Caco-2 (cell line): ENCODE measurements around the gene KRCC1. TPM values are rescaled to one million over a fixed set of nuclear protein-coding genes. Genes with fewer than 3 reads are reported as not detected.
"Not testable (repeated sequence)": the region's sequence is repeated elsewhere in the genome, so short reads cannot be mapped to it uniquely, and the experiment has no call there.

Source experiments
- BruUV-seq: library from RNA; stranded (reverse); fragments of 400-500 nt; replicated peaks from 2 replicates; lab custom pipeline; 2021; lab: Mats Ljungman, UMichigan
- CTCF ChIA-PET: fragments of 300-600 bp; sonication (Branson Sonifier 250); formaldehyde crosslinking; loops from one replicate; lab custom pipeline; 2022; ENCODE audit warnings: antibody characterized with exemption; lab: Charles Lee
- POLR2A ChIA-PET: fragments of 300-600 bp; sonication (Branson Sonifier 250); formaldehyde crosslinking; loops from one replicate; lab custom pipeline; 2022; ENCODE audit warnings: antibody characterized with exemption; lab: Charles Lee
- DNase-seq, 2 experiments: peaks; one replicate each; pipeline versions ENCODE4 v3.0.0 to v3.0.0-alpha.2; 2020 to 2022
- H3K27me3 ChIP-seq: replicated peaks from 2 replicates; pipeline ENCODE4 v1.6.0; 2011; ENCODE audit warnings: low read length; ENCODE audit not compliant: control insufficient read depth, insufficient read depth
- H3K36me3 ChIP-seq: 2 replicates; pipeline ENCODE4 v1.5.1; 2011; ENCODE audit warnings: low read length; ENCODE audit not compliant: control insufficient read depth, insufficient read depth
- H3K4me1 ChIP-seq: fragments of 250-450 bp; sonication (Bioruptor Pico); 2 replicates; pipeline ENCODE4 v1.5.1; 2020; ENCODE audit warnings: mild to moderate bottlenecking
- H3K4me3 ChIP-seq: 2 replicates; pipeline ENCODE4 v1.5.1; 2011; ENCODE audit warnings: low read depth, mild to moderate bottlenecking, control low read depth, low read length
- H3K9me3 ChIP-seq: fragments of 250-450 bp; sonication (Bioruptor Pico); 2 replicates; pipeline ENCODE4 v1.5.1; 2020; ENCODE audit warnings: mild to moderate bottlenecking, moderate library complexity
- H3K27ac Mint-ChIP-seq: one replicate; pipeline ENCODE4 v1.8.0; 2022; ENCODE audit warnings: mixed read lengths; ENCODE audit not compliant: unreplicated experiment
- H3K27me3 Mint-ChIP-seq: one replicate; pipeline ENCODE4 v1.8.0; 2022; ENCODE audit warnings: mixed read lengths; ENCODE audit not compliant: insufficient read depth, unreplicated experiment
- H3K36me3 Mint-ChIP-seq: one replicate; pipeline ENCODE4 v1.8.0; 2022; ENCODE audit warnings: mild to moderate bottlenecking, mixed read lengths; ENCODE audit not compliant: insufficient read depth, unreplicated experiment
- H3K4me1 Mint-ChIP-seq: one replicate; pipeline ENCODE4 v1.8.0; 2022; ENCODE audit warnings: low read depth, mixed read lengths; ENCODE audit not compliant: unreplicated experiment
- H3K4me3 Mint-ChIP-seq: one replicate; pipeline ENCODE4 v1.8.0; 2022; ENCODE audit warnings: mild to moderate bottlenecking, moderate library complexity, mixed read lengths; ENCODE audit not compliant: unreplicated experiment
- H3K9me3 Mint-ChIP-seq: one replicate; pipeline ENCODE4 v1.8.0; 2022; ENCODE audit warnings: mixed read lengths; ENCODE audit not compliant: unreplicated experiment
- CTCF ChIP-seq, 2 experiments: fragments of 200-600 bp in 1 of 2; IDR thresholded peaks; 1 replicate in 1 of 2; 2 replicates in 1 of 2; pipeline versions ENCODE4 v1.5.1 to v1.8.0; 2011 to 2022; ENCODE audit warnings: antibody characterized with exemption in 1 of 2, control low read depth in 1 of 2, inconsistent platforms in 1 of 2, low read depth in 1 of 2, low read length in 1 of 2, mild to moderate bottlenecking in 1 of 2, moderate library complexity in 1 of 2; ENCODE audit not compliant: insufficient read depth in 1 of 2, severe bottlenecking in 1 of 2, unreplicated experiment in 1 of 2
- intact Hi-C: fragments of 100-400 bp; cut with micrococcal nuclease; formaldehyde crosslinking; loops from one replicate; pipeline ENCODE4 v1.10.0; 2022; ENCODE audit not compliant: unreplicated experiment
- total RNA-seq: library from RNA; stranded (reverse); gene quantifications from 2 replicates; pipeline ENCODE4 v1.2.3, GENCODE V29; 2022

KRCC1 gene
- total RNA-seq, 1 experiment from 2014 or later = 7.6 TPM

- intact Hi-C loops = no loop called here
- peak in 1 of 2 experiments; percentile 33 for DNase-seq
- H3K4me3 ChIP-seq = no peak overlapping the region
- ChIA-PET POLR2A (no interaction called here), CTCF (no interaction called here)
- BruUV-seq = no TSS peak
- Mint-ChIP-seq H3K9me3 (no peaks in the 10 kb centered on the region), H3K4me1 (peaks cover 19% of the 10 kb centered on the region), H3K27me3 (peaks cover 3% of the 10 kb centered on the region), H3K4me3 (no peak overlapping the region), H3K27ac (no peak overlapping the region), H3K36me3 (peaks cover 19% of the 10 kb centered on the region)
- H3K9me3 ChIP-seq = no peaks in the 10 kb centered on the region
- H3K36me3 ChIP-seq = no peaks in the 10 kb centered on the region
- no peaks in the 10 kb centered on the region; the same call in 1 of the 2 replicates for H3K4me1 ChIP-seq
- no peak for TF ChIP-seq CTCF (IDR thresholded peaks at IDR 0.05; ENCODE audit: insufficient read depth in 1 of 2, low read depth in 1 of 2, low read length in 1 of 2, severe bottlenecking in 1 of 2, unreplicated experiment in 1 of 2)
- H3K27me3 ChIP-seq = no peaks in the 10 kb centered on the region
Observed at GRCh38 chr2:88019985-88020384, 35.6 kb downstream of the KRCC1 start.

GRCh38 chr2:88018909-88019308 is 36.7 kb downstream of the KRCC1 start:
- ChIA-PET CTCF (no interaction called here), POLR2A (no interaction called here)
- peaks cover 19% of the 10 kb centered on the region for H3K36me3 Mint-ChIP-seq
- no peaks in the 10 kb centered on the region for H3K9me3 Mint-ChIP-seq
- BruUV-seq = no TSS peak
- no peak for TF ChIP-seq CTCF (IDR thresholded peaks at IDR 0.05; ENCODE audit: insufficient read depth in 1 of 2, low read depth in 1 of 2, low read length in 1 of 2, severe bottlenecking in 1 of 2, unreplicated experiment in 1 of 2)
- intact Hi-C loops = no loop called here
- H3K4me1 Mint-ChIP-seq = peaks cover 13% of the 10 kb centered on the region
- H3K27me3 Mint-ChIP-seq = peaks cover 3% of the 10 kb centered on the region
- Histone ChIP-seq H3K9me3 (no peaks in the 10 kb centered on the region), H3K27me3 (no peaks in the 10 kb centered on the region), H3K4me1 (no peaks in the 10 kb centered on the region; the same call in 1 of the 2 replicates), H3K4me3 (no peak overlapping the region), H3K36me3 (no peaks in the 10 kb centered on the region)
- DNase-seq = no peak
- no peak overlapping the region for H3K4me3 Mint-ChIP-seq
- H3K27ac Mint-ChIP-seq = no peak overlapping the region

GRCh38 chr2:88018077-88018805 is 37.3 kb downstream of the KRCC1 start:
- H3K4me3 ChIP-seq, CTCF ChIA-PET, DNase-seq, POLR2A ChIA-PET, H3K36me3 ChIP-seq, H3K9me3 ChIP-seq, BruUV-seq, H3K27me3 ChIP-seq, H3K27me3 Mint-ChIP-seq, intact Hi-C loops, H3K4me1 ChIP-seq, H3K9me3 Mint-ChIP-seq: not testable (repeated sequence)
- H3K4me3 Mint-ChIP-seq = peak overlapping the region; percentile 83
- peaks cover 13% of the 10 kb centered on the region for H3K4me1 Mint-ChIP-seq
- peaks cover 19% of the 10 kb centered on the region for H3K36me3 Mint-ChIP-seq
- H3K27ac Mint-ChIP-seq = peak overlapping the region; percentile 99

GRCh38 chr2:88017780-88018038 is 37.9 kb downstream of the KRCC1 start:
- H3K27me3 ChIP-seq, H3K9me3 ChIP-seq, DNase-seq, H3K4me1 ChIP-seq, CTCF ChIA-PET, POLR2A ChIA-PET, H3K27me3 Mint-ChIP-seq, BruUV-seq, H3K9me3 Mint-ChIP-seq, H3K36me3 ChIP-seq: not testable (repeated sequence)
- Mint-ChIP-seq H3K27ac (peak overlapping the region; percentile 99), H3K4me1 (peaks cover 13% of the 10 kb centered on the region), H3K36me3 (peaks cover 19% of the 10 kb centered on the region), H3K4me3 (peak overlapping the region; percentile 83)
- peak overlapping the region; percentile 92 for H3K4me3 ChIP-seq
- intact Hi-C loops = loop anchor here (2.0 kb wide), 1 partner anchor 169 kb away; no protein-coding TSS in a partner anchor
